ENCODE results near the gene ICAM5. TPM values are rescaled to one million over a fixed set of nuclear protein-coding genes. Genes with fewer than 3 reads are reported as not detected.

ICAM5 gene
- polyA plus RNA-seq, 1 donor from 2014 or later, result 4.1 TPM

- Histone ChIP-seq H3K4me3 (ENCODE audit: low read length) (peak overlapping the region; percentile 91), H4K20me1 (ENCODE audit: insufficient read depth) (no peaks in the 10 kb centered on the region), H3K27me3 (ENCODE audit: insufficient read depth, low read depth, low read length) (no peaks in the 10 kb centered on the region), H2AFZ (ENCODE audit: low read depth, low read length) (no peak overlapping the region), H3K9me2 (ENCODE audit: insufficient read depth, low read length) (no peaks in the 10 kb centered on the region), H3F3A (ENCODE audit: insufficient read depth, low read length, poor library complexity, severe bottlenecking) (no peaks in the 10 kb centered on the region), H3K9ac (ENCODE audit: low read length) (no peak overlapping the region), H3K36me3 (ENCODE audit: insufficient read depth, low read length) (no peaks in the 10 kb centered on the region), H3K9me3 (ENCODE audit: low read length) (no peaks in the 10 kb centered on the region), H3K79me2 (replicated peaks; ENCODE audit: insufficient read depth, low read length) (peaks cover 22% of the 10 kb centered on the region), H3K4me2 (ENCODE audit: low read length) (no peak overlapping the region), H3K27ac (ENCODE audit: low read length) (no peak overlapping the region)
- TF ChIP-seq EP300 (conservative IDR thresholded peaks at IDR 0.05; ENCODE audit: poor library complexity, severe bottlenecking) (no peak), TAF1 (IDR thresholded peaks at IDR 0.05; ENCODE audit: low read depth) (no peak), EZH2 (IDR thresholded peaks at IDR 0.05; ENCODE audit: borderline replicate concordance, insufficient read depth, low read length, poor library complexity, severe bottlenecking) (no peak), REST (IDR thresholded peaks at IDR 0.05; ENCODE audit: borderline replicate concordance) (no peak), SMC3 (conservative IDR thresholded peaks at IDR 0.05; ENCODE audit: poor library complexity) (no peak), CTCF (IDR thresholded peaks at IDR 0.05; ENCODE audit: poor library complexity, severe bottlenecking) (no peak), RAD21 (conservative IDR thresholded peaks at IDR 0.05) (no peak), POLR2AphosphoS5 (IDR thresholded peaks at IDR 0.05) (no peak), MXI1 (conservative IDR thresholded peaks at IDR 0.05; ENCODE audit: poor library complexity, severe bottlenecking) (no peak)
Measured at GRCh38 chr19:10334588-10335351, 45.0 kb downstream of the ICAM5 start.

- H3K27ac ChIP-seq (ENCODE audit: low read length), result no peak overlapping the region
- no peak overlapping the region for H2AFZ ChIP-seq (ENCODE audit: low read depth, low read length)
Measured at GRCh38 chr19:10335352-10335985, 45.7 kb downstream of the ICAM5 start.

More at GRCh38 chr19:10335352-10335985, 45.7 kb downstream of the ICAM5 start:
- Histone ChIP-seq H3K9me3 (ENCODE audit: low read length) (no peaks in the 10 kb centered on the region), H3F3A (ENCODE audit: insufficient read depth, low read length, poor library complexity, severe bottlenecking) (no peaks in the 10 kb centered on the region), H3K4me3 (ENCODE audit: low read length) (no peak overlapping the region), H3K79me2 (replicated peaks; ENCODE audit: insufficient read depth, low read length) (peaks cover 17% of the 10 kb centered on the region), H3K9ac (ENCODE audit: low read length) (no peak overlapping the region), H3K36me3 (ENCODE audit: insufficient read depth, low read length) (no peaks in the 10 kb centered on the region), H4K20me1 (ENCODE audit: insufficient read depth) (no peaks in the 10 kb centered on the region), H3K9me2 (ENCODE audit: insufficient read depth, low read length) (no peaks in the 10 kb centered on the region), H3K4me2 (ENCODE audit: low read length) (no peak overlapping the region), H3K27me3 (ENCODE audit: insufficient read depth, low read depth, low read length) (no peaks in the 10 kb centered on the region)
- no peak for TF ChIP-seq REST (IDR thresholded peaks at IDR 0.05; ENCODE audit: borderline replicate concordance)
- no peak for TF ChIP-seq SMC3 (conservative IDR thresholded peaks at IDR 0.05; ENCODE audit: poor library complexity)
- TF ChIP-seq CTCF (IDR thresholded peaks at IDR 0.05; ENCODE audit: poor library complexity, severe bottlenecking), result no peak
- TF ChIP-seq POLR2AphosphoS5 (IDR thresholded peaks at IDR 0.05), result no peak
- TF ChIP-seq EP300 (conservative IDR thresholded peaks at IDR 0.05; ENCODE audit: poor library complexity, severe bottlenecking), result no peak
- TF ChIP-seq RAD21 (conservative IDR thresholded peaks at IDR 0.05), result no peak
- TF ChIP-seq MXI1 (conservative IDR thresholded peaks at IDR 0.05; ENCODE audit: poor library complexity, severe bottlenecking), result no peak
